ENCODE data around the gene SNRPF.

DNA sequence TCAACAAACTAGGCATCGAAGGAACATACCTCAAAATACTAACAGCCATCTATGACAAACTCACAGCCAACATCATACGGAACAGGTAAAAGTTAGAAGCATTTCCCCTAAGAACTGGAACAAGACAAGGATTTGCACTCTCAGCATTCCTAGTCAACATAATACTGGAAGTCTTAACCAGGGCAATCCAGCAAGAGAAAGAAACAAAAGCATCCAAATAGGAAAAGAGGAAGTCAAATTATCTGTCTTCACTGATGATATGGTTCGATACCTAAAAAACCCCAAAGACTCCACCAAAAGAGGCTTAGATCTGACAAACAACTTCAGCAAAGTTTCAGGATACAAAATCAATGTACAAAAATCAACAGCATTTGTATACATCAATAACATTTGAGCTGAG, 51.1 kb downstream of the SNRPF start:
- TF ChIP-seq CTCF (IDR thresholded peaks at IDR 0.05) (no peak), POLR2A (IDR thresholded peaks at IDR 0.05) (no peak), POLR2AphosphoS5 (IDR thresholded peaks at IDR 0.05) (no peak), EP300 (IDR thresholded peaks at IDR 0.05) (no peak)
